Stimulated activated naive CD8-positive, alpha-beta T cell treated with anti-CD3 and anti-CD28 coated beads, Interleukin-15, amount 100 ng/mL, for 72 hours (primary cell): ENCODE results near the gene OTULIN.

Source experiments
- ATAC-seq: fragments of 150-1000 bp; cut with Tn5 transposase; 2 replicates; pipeline ENCODE4 v1.10.0; 2021; ENCODE audit warnings: mild to moderate bottlenecking, moderate library complexity
- DNase-seq, 2 donors: peaks; one replicate each; pipeline ENCODE4 v3.0.0; 2021 to 2022
- H3K27ac Mint-ChIP-seq, 2 donors: one replicate each; pipeline ENCODE4 v1.8.0; 2022; ENCODE audit warnings: mild to moderate bottlenecking in 2 of 2, mixed read lengths in 2 of 2, moderate library complexity in 2 of 2
- H3K27me3 Mint-ChIP-seq: one replicate; pipeline ENCODE4 v1.8.0; 2022; ENCODE audit warnings: mixed read lengths
- H3K4me1 Mint-ChIP-seq: one replicate; pipeline ENCODE4 v1.8.0; 2022; ENCODE audit warnings: mild to moderate bottlenecking, mixed read lengths
- H3K4me3 Mint-ChIP-seq, 2 donors: one replicate each; pipeline ENCODE4 v1.8.0; 2022; ENCODE audit warnings: mild to moderate bottlenecking in 2 of 2, mixed read lengths in 2 of 2, moderate library complexity in 1 of 2
- H3K9me3 Mint-ChIP-seq, 2 donors: one replicate each; pipeline ENCODE4 v1.8.0; 2022; ENCODE audit warnings: mixed read lengths in 2 of 2

The OTULIN gene

DNA sequence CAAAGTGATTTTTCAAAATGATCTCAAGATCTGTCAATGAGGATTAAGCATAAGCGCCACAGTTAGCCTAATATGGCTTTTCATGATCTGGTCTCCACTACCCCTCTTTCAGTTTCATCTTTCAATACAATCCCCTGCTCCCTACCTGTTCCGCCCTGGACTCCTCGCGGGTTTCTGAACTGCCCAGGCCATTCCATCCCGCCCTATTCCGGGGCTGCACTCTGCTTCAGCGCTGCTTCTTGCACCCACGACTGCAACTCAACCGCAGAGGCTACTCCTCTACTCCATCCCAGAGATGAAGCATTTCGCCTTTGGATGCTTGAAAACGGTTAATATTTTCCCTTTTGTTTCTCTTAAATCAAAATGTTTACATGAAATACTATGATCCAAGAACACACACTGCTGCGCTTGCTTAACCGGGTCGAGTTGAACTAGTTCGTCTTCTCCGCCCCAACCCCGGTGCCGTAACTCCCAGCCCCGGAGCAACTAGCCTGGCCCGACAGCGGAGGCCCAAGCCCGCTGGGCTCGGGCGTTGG lies 716 bp upstream of the OTULIN start:
- H3K27ac Mint-ChIP-seq: peak overlapping the region; percentile 91 to 98
- H3K9me3 Mint-ChIP-seq: no peaks in the 10 kb centered on the region
- H3K4me3 Mint-ChIP-seq: peak overlapping the region; percentile 96
- DNase-seq: no peak
- H3K4me1 Mint-ChIP-seq: peaks cover 83% of the 10 kb centered on the region
- peak; percentile 32 for ATAC-seq
- H3K27me3 Mint-ChIP-seq: no peaks in the 10 kb centered on the region

- DNase-seq (no peak), ATAC-seq (no peak)
- peak overlapping the region; percentile 95 to 96 for H3K4me3 Mint-ChIP-seq
- H3K9me3 Mint-ChIP-seq: no peaks in the 10 kb centered on the region
- no peaks in the 10 kb centered on the region for H3K27me3 Mint-ChIP-seq
- H3K4me1 Mint-ChIP-seq: peaks cover 85% of the 10 kb centered on the region
- H3K27ac Mint-ChIP-seq: peak overlapping the region; percentile 35 to 94
Measured at GRCh38 chr5:14665101-14665822, 744 bp downstream of the OTULIN start.

DNA sequence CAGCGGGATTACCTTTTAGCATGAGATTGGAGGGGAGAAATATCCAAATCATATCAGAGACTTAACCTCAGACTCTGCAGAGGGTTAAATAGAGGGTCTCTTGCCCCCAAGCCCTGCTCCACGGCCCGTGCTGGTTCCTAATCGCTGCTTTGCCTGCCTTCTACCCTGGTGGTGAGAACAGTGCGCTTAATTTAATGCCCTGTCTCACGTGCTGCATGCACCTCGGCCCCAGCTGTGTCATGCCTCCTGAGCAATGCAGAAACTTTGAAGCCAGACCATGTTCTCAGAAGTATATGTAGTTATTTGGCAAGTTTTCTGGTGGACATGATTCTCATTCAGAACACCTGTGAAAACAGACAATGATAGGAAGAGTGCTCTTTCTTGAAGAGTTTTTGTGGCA lies 1.4 kb downstream of the OTULIN start:
- no peaks in the 10 kb centered on the region for H3K27me3 Mint-ChIP-seq
- DNase-seq (peak; percentile 58 to 71), ATAC-seq (peak; percentile 29)
- peak overlapping the region; percentile 95 to 96 for H3K4me3 Mint-ChIP-seq
- no peaks in the 10 kb centered on the region for H3K9me3 Mint-ChIP-seq
- peaks cover 85% of the 10 kb centered on the region for H3K4me1 Mint-ChIP-seq
- H3K27ac Mint-ChIP-seq: peak overlapping the region; percentile 70 to 84

GRCh38 chr5:14666357-14666756 lies 1.8 kb downstream of the OTULIN start:
- H3K27me3 Mint-ChIP-seq: no peaks in the 10 kb centered on the region
- DNase-seq (no peak), ATAC-seq (no peak)
- H3K4me3 Mint-ChIP-seq: peak overlapping the region; percentile 95 to 96
- peaks cover 85% of the 10 kb centered on the region for H3K4me1 Mint-ChIP-seq
- peak overlapping the region; percentile 70 to 84 for H3K27ac Mint-ChIP-seq
- H3K9me3 Mint-ChIP-seq: no peaks in the 10 kb centered on the region

GRCh38 chr5:14667290-14667689 lies 2.8 kb downstream of the OTULIN start:
- Mint-ChIP-seq H3K27ac (peak overlapping the region; percentile 97 to 98), H3K9me3 (no peaks in the 10 kb centered on the region), H3K4me3 (peak overlapping the region; percentile 95 to 96), H3K4me1 (peaks cover 85% of the 10 kb centered on the region), H3K27me3 (no peaks in the 10 kb centered on the region)
- DNase-seq: no peak
- no peak for ATAC-seq

DNA sequence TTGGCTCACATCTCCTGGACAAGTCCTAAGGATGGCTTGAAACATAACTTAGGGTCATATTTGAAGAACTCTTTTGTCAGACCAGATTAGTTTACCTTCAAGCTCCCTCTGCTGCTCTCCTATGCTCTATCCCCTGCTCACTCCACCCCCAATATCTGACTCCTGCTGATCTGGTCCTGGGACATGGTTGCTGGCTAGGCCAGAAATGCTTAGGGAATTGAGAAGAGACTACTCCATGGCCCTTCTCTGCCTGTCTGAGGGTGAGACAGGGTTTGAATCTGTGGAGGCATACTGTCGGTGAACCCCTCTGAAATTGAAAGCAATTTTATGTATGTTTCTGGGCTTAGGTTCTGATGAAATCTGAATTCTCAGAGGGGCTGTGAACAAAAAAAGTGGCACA lies 3.3 kb downstream of the OTULIN start:
- no peaks in the 10 kb centered on the region for H3K9me3 Mint-ChIP-seq
- H3K27ac Mint-ChIP-seq: peak overlapping the region; percentile 97 to 98
- H3K4me3 Mint-ChIP-seq: peak overlapping the region; percentile 95 to 96
- DNase-seq (no peak), ATAC-seq (no peak)
- no peaks in the 10 kb centered on the region for H3K27me3 Mint-ChIP-seq
- peaks cover 85% of the 10 kb centered on the region for H3K4me1 Mint-ChIP-seq

GRCh38 chr5:14668181-14668591 lies 3.7 kb downstream of the OTULIN start:
- Mint-ChIP-seq H3K27ac (peak overlapping the region; percentile 97 to 98), H3K9me3 (no peaks in the 10 kb centered on the region), H3K4me1 (peaks cover 85% of the 10 kb centered on the region), H3K4me3 (peak overlapping the region; percentile 95 to 96), H3K27me3 (no peaks in the 10 kb centered on the region)
- peak; percentile 42 for ATAC-seq
- peak; percentile 42 to 75 for DNase-seq

GRCh38 chr5:14669415-14669814 lies 4.9 kb downstream of the OTULIN start:
- DNase-seq (no peak), ATAC-seq (no peak)
- Mint-ChIP-seq H3K9me3 (no peaks in the 10 kb centered on the region), H3K4me3 (peak overlapping the region; percentile 95 to 96), H3K4me1 (peaks cover 85% of the 10 kb centered on the region), H3K27ac (no peak overlapping the region), H3K27me3 (no peaks in the 10 kb centered on the region)

DNA sequence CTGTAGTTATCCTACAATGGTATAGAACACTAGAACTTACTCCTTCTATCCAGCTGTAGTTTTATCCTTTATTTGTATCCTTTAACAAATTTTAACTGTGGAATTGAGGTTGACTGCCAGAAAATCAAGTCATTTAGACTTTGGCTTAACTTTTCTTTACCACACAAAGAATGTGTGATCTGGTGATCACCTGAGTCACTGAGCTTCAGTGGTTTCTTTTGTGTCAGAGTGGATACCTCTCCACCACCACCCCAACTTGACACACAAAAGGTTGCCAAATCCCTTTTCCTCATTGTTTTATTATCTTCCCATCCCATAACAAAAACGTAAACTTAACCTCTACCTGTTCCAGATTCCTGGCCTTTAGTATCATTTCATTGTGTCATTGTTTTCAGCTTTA lies 5.5 kb downstream of the OTULIN start:
- DNase-seq (no peak), ATAC-seq (peak; percentile 56)
- Mint-ChIP-seq H3K27me3 (no peaks in the 10 kb centered on the region), H3K4me1 (peaks cover 90% of the 10 kb centered on the region), H3K27ac (peak overlapping the region; percentile 24 to 84), H3K4me3 (peak overlapping the region; percentile 68 to 96), H3K9me3 (no peaks in the 10 kb centered on the region)

DNA sequence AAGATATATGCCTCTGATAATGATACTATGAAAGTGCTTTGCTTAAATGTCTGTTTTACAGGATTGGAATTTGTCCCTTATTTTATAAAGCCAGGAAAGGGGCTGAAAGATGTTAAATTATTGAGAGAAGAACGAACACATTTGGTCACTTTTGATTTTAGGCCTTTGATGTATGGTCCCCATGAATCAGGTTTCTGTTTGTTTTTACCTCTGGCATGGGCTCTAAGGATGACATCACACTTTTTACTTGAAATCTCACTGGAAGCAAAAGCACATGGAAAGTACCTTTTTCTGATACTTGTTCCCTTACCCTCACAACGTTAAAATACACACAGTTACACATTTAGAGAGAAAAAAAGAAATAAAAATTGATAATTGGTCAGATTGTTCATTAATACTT lies 6.9 kb downstream of the OTULIN start:
- Mint-ChIP-seq H3K9me3 (no peaks in the 10 kb centered on the region), H3K27ac (peak overlapping the region; percentile 95 to 96), H3K4me3 (peak overlapping the region; percentile 72 to 96), H3K4me1 (peaks cover 97% of the 10 kb centered on the region), H3K27me3 (no peaks in the 10 kb centered on the region)
- DNase-seq (no peak), ATAC-seq (peak; percentile 51)

- peak overlapping the region; percentile 72 to 96 for H3K4me3 Mint-ChIP-seq
- no peaks in the 10 kb centered on the region for H3K27me3 Mint-ChIP-seq
- no peaks in the 10 kb centered on the region for H3K9me3 Mint-ChIP-seq
- no peak for DNase-seq
- peaks cover 94% of the 10 kb centered on the region for H3K4me1 Mint-ChIP-seq
- no peak for ATAC-seq
- H3K27ac Mint-ChIP-seq: peak overlapping the region; percentile 42 to 90
Measured at GRCh38 chr5:14672082-14672481, 7.6 kb downstream of the OTULIN start.

- Mint-ChIP-seq H3K27me3 (no peaks in the 10 kb centered on the region), H3K9me3 (no peaks in the 10 kb centered on the region), H3K4me3 (peak overlapping the region; percentile 72 to 96), H3K4me1 (peaks cover 92% of the 10 kb centered on the region), H3K27ac (peak overlapping the region; percentile 57 to 90)
- ATAC-seq: no peak
- DNase-seq: no peak
Measured at GRCh38 chr5:14672484-14673394, 8.2 kb downstream of the OTULIN start.

DNA sequence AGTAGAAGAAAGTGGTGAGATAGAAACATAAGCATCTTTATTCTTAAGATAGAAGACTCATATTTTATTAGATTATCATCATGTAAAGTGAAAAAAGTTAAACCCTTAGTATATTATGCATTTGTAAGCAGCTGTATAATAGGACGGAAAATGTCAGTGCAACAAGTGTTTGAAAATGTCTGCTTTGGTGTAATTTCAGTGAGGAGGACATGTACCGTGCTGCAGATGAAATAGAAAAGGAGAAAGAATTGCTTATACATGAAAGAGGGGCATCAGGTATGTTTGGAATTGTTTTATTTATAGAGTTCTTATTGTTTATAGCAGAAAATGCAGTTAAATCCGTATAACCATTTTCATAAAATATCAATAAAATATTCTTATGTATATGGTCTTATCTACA lies 8.9 kb downstream of the OTULIN start:
- H3K27ac Mint-ChIP-seq: no peak overlapping the region
- DNase-seq: no peak

GRCh38 chr5:14674983-14675854 lies 10.7 kb downstream of the OTULIN start:
- H3K27me3 Mint-ChIP-seq: no peaks in the 10 kb centered on the region
- peak overlapping the region; percentile 74 to 77 for H3K4me3 Mint-ChIP-seq
- DNase-seq: no peak
- H3K27ac Mint-ChIP-seq: peak overlapping the region; percentile 55 to 67
- H3K9me3 Mint-ChIP-seq: no peaks in the 10 kb centered on the region
- ATAC-seq: peak; percentile 11
- H3K4me1 Mint-ChIP-seq: peaks cover 81% of the 10 kb centered on the region

More for the DNA sequence above, 8.9 kb downstream of the OTULIN start:
- H3K27me3 Mint-ChIP-seq: no peaks in the 10 kb centered on the region
- no peak for ATAC-seq
- peaks cover 92% of the 10 kb centered on the region for H3K4me1 Mint-ChIP-seq
- no peaks in the 10 kb centered on the region for H3K9me3 Mint-ChIP-seq
- peak overlapping the region in 1 of 2 donors; percentile 96 for H3K4me3 Mint-ChIP-seq

GRCh38 chr5:14675865-14676300 lies 11.4 kb downstream of the OTULIN start:
- ATAC-seq (peak; percentile 50), DNase-seq (no peak)
- H3K27ac Mint-ChIP-seq: peak overlapping the region; percentile 67 to 91
- no peaks in the 10 kb centered on the region for H3K9me3 Mint-ChIP-seq
- H3K27me3 Mint-ChIP-seq: no peaks in the 10 kb centered on the region
- H3K4me3 Mint-ChIP-seq: peak overlapping the region; percentile 74 to 77
- peaks cover 78% of the 10 kb centered on the region for H3K4me1 Mint-ChIP-seq
